ENCODE results near the gene NDUFAF2.

Gene NDUFAF2

DNA sequence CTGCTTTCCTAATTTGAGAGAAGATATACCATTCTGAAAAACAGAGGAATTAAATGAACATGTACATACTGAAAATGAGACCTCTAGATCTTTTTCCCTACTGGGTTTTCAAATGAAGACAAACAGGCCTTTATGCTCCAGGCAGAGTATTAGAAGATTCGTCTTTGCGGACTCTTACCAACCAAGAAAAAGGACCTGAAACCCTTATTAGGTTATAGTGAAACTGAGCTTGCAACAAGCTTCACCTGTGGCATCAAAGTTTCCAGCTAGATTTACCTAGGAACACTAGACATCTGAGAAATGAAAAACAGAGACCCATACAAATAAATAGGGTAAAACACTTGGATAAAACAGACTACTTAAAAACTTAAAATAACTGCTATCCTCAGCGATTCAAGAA is 171.0 kb downstream of the NDUFAF2 start:
- TF ChIP-seq, protein P1, sequence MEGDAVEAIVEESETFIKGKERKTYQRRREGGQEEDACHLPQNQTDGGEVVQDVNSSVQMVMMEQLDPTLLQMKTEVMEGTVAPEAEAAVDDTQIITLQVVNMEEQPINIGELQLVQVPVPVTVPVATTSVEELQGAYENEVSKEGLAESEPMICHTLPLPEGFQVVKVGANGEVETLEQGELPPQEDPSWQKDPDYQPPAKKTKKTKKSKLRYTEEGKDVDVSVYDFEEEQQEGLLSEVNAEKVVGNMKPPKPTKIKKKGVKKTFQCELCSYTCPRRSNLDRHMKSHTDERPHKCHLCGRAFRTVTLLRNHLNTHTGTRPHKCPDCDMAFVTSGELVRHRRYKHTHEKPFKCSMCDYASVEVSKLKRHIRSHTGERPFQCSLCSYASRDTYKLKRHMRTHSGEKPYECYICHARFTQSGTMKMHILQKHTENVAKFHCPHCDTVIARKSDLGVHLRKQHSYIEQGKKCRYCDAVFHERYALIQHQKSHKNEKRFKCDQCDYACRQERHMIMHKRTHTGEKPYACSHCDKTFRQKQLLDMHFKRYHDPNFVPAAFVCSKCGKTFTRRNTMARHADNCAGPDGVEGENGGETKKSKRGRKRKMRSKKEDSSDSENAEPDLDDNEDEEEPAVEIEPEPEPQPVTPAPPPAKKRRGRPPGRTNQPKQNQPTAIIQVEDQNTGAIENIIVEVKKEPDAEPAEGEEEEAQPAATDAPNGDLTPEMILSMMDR (conservative IDR thresholded peaks at IDR 0.05; ENCODE audit: control insufficient read depth, insufficient read depth, low read depth, low read length) = no peak
- H3K4me3 ChIP-seq (ENCODE audit: control insufficient read depth, low read depth, low read length) = no peak overlapping the region
- no peak for DNase-seq (ENCODE audit: low read depth)

DNA sequence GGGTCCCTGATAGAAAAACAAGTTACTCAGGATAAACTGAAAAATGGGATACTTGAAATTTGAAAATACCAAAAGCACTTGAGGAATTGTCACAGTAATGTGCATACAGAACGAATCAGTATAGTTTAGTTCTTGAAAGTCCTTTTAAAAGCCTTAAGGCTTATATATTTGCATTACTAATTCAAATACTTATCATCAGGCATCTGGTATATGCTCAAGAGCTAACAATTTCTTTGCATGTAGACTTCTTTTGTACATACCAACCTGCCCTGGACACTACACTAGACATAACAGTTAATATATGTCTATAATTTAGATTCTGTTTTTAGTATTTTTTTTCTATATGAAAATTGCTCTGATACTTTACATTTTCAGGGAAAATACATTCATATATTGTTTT is 174.1 kb downstream of the NDUFAF2 start:
- TF ChIP-seq, protein P1 (conservative IDR thresholded peaks at IDR 0.05; ENCODE audit: control insufficient read depth, insufficient read depth, low read depth, low read length) = no peak
- no peak overlapping the region for H3K4me3 ChIP-seq (ENCODE audit: control insufficient read depth, low read depth, low read length)
- no peak for DNase-seq (ENCODE audit: low read depth)

DNA sequence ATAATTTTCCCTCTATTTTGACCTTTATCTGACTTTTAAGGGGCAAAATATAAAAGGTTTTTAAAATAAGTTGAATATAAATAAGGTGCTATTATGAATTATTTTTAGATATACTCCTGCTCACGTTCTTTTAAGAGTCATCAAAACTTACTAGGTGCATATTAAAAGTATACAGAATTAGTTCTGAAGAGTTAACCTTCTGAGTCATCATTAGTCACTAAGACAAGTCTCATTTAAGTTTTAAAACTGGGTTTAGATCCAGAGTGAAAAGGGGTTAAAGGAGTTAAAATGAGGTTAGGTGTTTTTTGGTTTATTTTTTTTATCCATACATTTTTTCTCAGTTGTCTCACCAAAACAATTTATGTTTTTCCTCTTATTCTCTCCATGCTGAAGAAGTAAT is 175.5 kb downstream of the NDUFAF2 start:
- TF ChIP-seq, protein P1 (conservative IDR thresholded peaks at IDR 0.05; ENCODE audit: control insufficient read depth, insufficient read depth, low read depth, low read length) = no peak
- H3K4me3 ChIP-seq (ENCODE audit: control insufficient read depth, low read depth, low read length) = no peak overlapping the region
- peak; percentile 26 for DNase-seq (ENCODE audit: low read depth)

DNA sequence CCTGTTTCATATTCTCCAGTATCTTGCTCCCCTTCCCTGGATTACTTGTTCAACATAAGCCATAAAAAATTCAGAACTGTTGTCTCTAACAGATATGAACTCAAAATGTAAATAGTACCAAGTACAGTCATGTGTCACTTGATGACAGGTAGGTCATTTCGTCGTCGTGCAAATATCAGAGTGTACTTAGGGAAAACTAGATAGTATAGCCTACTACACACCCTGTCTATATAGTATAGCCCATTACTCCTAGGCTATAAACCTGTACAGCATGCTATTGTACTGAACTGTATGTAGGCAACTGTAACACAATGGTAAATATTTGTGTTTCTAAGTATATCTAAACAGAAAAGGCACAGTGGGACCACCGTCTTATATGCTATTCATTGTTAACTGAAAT is 178.1 kb downstream of the NDUFAF2 start:
- TF ChIP-seq, protein P1 (conservative IDR thresholded peaks at IDR 0.05; ENCODE audit: control insufficient read depth, insufficient read depth, low read depth, low read length) = no peak
- DNase-seq (ENCODE audit: low read depth) = no peak

DNA sequence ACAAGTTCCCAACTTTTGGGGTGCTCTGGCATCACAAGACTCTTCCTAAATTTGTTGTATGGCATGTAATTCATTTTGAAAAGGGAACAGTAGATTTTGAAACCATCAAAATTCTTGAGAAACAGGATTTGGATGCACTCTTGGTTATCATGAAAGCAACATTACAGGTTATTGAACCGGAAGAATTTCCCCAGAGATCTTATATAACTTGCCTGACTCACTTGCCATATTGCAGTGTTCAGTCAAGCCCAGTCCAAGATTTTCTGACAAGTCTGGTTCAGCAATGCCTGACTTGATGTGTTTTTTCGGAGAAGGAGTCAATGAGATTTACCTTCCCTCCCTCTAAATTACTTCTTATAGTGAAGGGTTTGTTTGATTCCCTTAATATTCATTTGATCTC is 185.3 kb downstream of the NDUFAF2 start:
- TF ChIP-seq, protein P1 (conservative IDR thresholded peaks at IDR 0.05; ENCODE audit: control insufficient read depth, insufficient read depth, low read depth, low read length) = no peak
- no peak for DNase-seq (ENCODE audit: low read depth)
- H3K4me3 ChIP-seq (ENCODE audit: control insufficient read depth, low read depth, low read length) = no peak overlapping the region

More for the DNA sequence above, 178.1 kb downstream of the NDUFAF2 start:
- no peak overlapping the region for H3K4me3 ChIP-seq (ENCODE audit: control insufficient read depth, low read depth, low read length)

DNA sequence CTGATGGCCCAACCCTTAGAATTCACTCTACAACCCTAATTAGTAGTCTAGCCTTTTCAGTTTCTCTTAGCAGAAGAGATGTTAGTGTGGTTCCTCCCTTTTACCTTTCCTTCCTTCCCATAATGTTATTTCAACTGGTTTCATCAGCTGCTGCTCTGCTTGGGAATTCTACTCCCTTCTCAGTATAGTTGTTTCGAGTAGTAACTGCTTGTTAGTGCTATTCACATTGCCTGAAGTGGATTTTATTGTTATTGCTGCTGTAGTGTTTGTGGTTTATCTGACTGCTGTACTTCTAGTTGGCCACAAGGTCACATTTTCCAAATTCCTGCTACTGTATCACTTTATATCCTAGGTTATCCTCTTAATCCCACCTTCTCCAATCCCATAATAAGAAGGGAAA is 187.6 kb downstream of the NDUFAF2 start:
- TF ChIP-seq, protein P1 (conservative IDR thresholded peaks at IDR 0.05; ENCODE audit: control insufficient read depth, insufficient read depth, low read depth, low read length) = no peak
- no peak overlapping the region for H3K4me3 ChIP-seq (ENCODE audit: control insufficient read depth, low read depth, low read length)
- DNase-seq (ENCODE audit: low read depth) = no peak

DNA sequence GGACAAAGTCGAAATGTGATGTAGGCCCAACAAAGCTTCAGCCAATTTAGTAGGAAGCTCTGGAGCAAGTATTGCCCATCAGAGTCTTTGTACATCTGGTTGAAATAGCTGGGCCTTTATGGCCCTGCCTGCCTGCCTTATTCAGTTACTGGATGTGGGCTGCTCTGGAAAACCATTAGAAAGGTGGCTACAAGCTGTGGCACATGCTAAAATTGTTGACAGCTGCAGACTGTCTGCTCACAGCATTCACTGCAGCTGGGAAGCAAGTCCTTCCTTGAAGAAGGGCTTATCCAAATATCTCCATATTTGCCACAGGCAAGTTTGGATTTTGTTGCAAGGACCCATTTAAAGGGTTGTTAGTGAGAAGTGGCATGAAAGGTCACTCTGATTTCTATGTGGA is 192.8 kb downstream of the NDUFAF2 start:
- TF ChIP-seq, protein P1 (conservative IDR thresholded peaks at IDR 0.05; ENCODE audit: control insufficient read depth, insufficient read depth, low read depth, low read length) = no peak
- H3K4me3 ChIP-seq (ENCODE audit: control insufficient read depth, low read depth, low read length) = no peak overlapping the region
- DNase-seq (ENCODE audit: low read depth) = no peak
